ENCODE data around the gene RRAGD.
A peak's percentile ranks its signal among the peaks of the same experiment; 100 is the strongest.

GRCh38 chr6:89368107-89368506 is 44.0 kb downstream of the RRAGD start:
- TF ChIP-seq, protein P1, sequence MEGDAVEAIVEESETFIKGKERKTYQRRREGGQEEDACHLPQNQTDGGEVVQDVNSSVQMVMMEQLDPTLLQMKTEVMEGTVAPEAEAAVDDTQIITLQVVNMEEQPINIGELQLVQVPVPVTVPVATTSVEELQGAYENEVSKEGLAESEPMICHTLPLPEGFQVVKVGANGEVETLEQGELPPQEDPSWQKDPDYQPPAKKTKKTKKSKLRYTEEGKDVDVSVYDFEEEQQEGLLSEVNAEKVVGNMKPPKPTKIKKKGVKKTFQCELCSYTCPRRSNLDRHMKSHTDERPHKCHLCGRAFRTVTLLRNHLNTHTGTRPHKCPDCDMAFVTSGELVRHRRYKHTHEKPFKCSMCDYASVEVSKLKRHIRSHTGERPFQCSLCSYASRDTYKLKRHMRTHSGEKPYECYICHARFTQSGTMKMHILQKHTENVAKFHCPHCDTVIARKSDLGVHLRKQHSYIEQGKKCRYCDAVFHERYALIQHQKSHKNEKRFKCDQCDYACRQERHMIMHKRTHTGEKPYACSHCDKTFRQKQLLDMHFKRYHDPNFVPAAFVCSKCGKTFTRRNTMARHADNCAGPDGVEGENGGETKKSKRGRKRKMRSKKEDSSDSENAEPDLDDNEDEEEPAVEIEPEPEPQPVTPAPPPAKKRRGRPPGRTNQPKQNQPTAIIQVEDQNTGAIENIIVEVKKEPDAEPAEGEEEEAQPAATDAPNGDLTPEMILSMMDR (IDR thresholded peaks at IDR 0.05) = peak; percentile 91
- no peak for TF ChIP-seq POLR2AphosphoS5 (IDR thresholded peaks at IDR 0.05; ENCODE audit: low read depth, low read length)
- TF ChIP-seq, protein P2, sequence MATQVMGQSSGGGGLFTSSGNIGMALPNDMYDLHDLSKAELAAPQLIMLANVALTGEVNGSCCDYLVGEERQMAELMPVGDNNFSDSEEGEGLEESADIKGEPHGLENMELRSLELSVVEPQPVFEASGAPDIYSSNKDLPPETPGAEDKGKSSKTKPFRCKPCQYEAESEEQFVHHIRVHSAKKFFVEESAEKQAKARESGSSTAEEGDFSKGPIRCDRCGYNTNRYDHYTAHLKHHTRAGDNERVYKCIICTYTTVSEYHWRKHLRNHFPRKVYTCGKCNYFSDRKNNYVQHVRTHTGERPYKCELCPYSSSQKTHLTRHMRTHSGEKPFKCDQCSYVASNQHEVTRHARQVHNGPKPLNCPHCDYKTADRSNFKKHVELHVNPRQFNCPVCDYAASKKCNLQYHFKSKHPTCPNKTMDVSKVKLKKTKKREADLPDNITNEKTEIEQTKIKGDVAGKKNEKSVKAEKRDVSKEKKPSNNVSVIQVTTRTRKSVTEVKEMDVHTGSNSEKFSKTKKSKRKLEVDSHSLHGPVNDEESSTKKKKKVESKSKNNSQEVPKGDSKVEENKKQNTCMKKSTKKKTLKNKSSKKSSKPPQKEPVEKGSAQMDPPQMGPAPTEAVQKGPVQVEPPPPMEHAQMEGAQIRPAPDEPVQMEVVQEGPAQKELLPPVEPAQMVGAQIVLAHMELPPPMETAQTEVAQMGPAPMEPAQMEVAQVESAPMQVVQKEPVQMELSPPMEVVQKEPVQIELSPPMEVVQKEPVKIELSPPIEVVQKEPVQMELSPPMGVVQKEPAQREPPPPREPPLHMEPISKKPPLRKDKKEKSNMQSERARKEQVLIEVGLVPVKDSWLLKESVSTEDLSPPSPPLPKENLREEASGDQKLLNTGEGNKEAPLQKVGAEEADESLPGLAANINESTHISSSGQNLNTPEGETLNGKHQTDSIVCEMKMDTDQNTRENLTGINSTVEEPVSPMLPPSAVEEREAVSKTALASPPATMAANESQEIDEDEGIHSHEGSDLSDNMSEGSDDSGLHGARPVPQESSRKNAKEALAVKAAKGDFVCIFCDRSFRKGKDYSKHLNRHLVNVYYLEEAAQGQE (IDR thresholded peaks at IDR 0.05; ENCODE audit: insufficient read depth in 1 of 2, low read depth in 2 of 2, low read length in 1 of 2) = no peak
- no peak for TF ChIP-seq TCF7L2 (IDR thresholded peaks at IDR 0.05; ENCODE audit: low read depth, low read length)

All from Panc1 (cell line).